Germinal center (tissue), 1 donor: ENCODE data around the gene CR1L.
A peak's percentile ranks its signal among the peaks of the same experiment; 100 is the strongest.
"Not testable (repeated sequence)": the region's sequence is repeated elsewhere in the genome, so short reads cannot be mapped to it uniquely, and the experiment has no call there.

Experiments
- DNase-seq: peaks from one replicate; pipeline ENCODE4 v3.0.0; 2012; ENCODE audit warnings: mixed read lengths, low spot score

The CR1L gene

DNA sequence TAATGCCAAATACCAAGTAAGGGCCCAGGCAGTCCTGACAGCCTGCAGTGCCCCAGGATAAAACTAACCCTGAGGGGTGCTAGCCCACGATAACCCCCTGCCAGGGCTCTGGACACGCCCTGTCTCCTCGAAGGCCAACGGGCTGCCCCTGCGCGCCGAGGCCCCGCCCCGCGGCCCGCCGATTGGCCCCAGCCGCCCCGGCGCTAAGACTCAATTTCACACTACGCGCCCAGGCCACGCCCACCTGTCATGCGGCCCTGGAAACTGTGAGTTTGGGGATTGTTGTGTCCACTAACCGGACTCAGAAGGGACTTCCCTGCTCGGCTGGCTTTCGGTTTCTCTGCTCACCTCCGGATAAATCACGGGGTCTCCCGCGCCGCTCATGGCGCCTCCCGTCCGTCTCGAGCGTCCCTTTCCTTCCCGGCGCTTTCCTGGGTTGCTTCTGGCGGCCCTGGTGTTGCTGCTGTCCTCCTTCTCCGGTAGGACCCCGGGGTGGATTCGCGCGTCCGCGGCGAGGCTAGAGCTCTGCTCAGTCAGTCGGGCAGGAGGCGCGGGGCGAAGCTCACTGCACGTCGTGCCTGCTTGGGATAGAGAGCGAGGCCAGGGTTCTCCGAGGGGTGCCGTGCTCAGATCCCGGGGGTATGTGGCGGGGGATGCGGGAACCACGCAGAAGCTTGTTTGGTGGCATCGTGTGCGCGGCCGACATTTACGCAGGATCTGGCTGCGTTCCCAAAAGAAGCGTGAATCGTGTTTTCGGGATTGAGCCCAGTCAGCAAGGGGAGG is at the start of gene CR1L:
TSS of gene CR1L (plus strand) at position 282 of the 783 bp plus-strand sequence. CDS start at position 383, 101 bp downstream.
- DNase-seq: peak; percentile 86

DNA sequence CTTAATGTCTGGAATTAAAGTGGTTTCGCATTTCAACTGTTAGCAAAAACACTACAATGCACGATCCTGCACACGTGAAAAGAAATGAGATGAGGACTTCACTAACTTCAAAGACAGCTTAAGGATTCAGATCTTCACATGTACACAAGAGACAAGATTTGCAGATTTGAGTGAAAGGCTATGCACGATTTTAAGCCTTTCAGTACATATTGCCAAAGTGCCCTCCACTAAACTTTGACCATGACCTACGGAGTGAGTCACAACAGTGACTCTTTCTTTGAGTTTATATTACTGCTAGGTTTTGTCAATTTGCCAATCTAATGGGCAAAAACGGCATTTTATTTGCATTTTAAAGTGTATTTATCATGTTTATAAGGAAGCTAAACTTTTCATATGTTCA is 41.2 kb upstream of the CR1L start:
- DNase-seq: no peak

DNA sequence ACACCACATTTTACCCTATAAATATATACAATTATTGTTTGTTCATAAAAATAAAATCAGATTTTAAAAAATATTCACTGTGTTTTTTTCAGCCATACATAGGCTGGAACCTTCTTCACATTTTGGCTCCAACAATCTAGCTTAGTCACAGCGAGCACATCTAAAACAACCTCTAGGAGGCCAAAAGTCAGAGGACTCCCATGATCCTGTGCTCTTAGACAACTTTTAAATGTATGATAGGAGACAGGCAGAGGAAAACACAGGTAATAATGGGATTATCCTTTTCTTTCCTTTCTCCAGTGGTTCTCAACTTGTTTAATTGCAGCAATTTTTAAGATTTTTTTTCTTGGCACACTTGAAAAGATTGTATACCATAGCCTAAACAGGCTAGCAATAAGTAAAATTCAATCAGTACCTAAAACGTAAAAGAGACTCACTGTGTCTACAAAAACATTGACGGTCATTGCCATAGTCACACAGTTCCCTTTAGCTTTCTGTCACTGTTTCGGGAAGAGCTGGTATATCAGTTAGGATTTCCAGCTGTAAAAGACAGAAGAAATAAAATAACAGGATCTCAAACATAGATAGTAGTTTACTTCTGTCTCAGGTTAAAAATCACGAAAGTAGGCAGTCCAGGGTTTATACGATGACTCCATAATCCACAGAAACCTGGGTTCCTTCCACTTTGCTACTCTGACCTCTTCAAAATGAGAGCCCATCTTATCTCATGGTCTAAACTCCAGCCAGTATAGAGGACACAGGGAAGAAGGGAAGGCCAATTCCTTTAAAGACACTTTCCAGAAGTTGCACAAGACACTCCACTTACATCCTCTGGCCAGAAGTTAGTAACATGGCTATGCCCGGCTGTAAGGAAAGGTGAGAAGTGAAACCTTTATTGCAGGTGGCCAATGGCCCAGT is 39.2 kb upstream of the CR1L start:
- no peak for DNase-seq

DNA sequence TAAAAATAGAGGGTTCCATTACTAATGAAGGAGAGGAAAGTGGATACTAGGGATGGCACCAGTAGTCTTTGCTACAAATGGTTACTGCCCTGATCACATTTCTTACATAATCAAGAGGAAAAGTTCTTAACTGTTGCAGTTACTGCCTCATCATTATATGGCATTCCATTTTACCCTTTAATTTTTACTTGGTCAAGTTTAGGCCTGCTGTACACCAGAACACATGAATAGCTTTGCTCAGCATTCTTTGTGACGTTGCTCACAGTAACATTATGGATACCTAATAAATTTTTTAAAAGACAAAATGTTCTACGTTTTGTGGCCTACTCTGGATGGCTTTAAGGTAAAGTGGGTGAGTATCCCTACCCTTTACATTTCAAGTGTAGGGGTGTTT is 38.6 kb upstream of the CR1L start:
- DNase-seq: no peak

DNA sequence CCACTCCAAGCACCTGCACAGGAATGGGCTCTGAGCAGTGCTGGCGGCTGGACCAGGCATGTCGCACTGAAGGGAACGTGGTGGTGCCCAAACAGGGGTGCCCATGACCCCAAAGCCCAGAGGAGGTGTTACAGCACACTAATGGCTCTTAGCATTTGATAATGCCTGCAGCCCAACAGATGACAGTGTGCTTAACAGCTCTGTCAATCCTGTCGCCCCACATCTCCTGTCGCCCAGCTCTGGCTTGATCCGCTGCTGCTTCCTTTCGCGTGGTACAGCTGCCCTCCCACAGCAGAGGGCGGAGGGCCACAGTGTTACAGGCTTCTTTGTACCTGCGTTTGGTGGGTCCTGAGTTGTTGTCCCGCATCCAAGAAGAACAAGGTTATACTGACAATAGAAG is 32.2 kb upstream of the CR1L start:
- no peak for DNase-seq

DNA sequence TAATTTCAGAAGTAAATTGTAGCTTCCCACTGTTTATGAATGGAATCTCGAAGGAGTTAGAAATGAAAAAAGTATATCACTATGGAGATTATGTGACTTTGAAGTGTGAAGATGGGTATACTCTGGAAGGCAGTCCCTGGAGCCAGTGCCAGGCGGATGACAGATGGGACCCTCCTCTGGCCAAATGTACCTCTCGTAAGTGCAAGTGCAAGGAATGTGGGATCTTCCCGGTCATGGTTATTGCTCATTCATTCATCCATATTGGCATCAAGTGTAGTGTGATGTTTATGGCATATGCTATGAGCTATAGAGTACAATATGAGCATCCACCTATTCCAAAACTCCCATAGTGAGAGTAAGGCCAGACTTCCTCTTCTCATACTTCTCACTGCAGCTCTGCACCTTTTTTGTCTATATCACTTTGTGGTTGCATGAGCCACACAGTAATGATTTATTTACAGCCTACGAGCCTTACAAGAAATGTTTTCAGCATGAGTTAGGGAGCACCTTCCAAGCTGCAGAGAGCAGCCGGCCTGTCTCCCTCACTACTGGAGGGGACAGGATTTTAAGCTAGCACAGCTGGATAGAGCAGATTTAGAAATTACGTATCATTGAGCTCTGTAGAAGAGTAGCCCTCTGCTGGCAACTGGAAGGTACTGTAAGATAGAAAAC is 24.9 kb upstream of the CR1L start:
- DNase-seq: peak; percentile 49

DNA sequence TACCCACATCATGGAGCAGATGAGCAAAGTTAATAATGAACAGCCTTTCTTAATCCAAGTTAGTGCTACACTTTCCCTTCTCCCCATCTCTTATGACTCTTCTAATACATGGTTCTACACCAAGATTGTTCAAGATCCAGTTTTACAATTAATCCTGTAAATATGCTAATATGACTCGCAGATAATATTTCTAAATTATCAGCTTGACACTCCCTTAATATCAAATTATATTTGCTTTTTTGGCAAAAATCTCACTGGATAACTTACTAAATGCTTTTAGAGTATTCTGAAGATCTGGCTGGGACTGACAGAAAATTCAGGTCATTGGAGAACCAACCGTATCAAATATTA is 24.4 kb upstream of the CR1L start:
- DNase-seq: no peak

DNA sequence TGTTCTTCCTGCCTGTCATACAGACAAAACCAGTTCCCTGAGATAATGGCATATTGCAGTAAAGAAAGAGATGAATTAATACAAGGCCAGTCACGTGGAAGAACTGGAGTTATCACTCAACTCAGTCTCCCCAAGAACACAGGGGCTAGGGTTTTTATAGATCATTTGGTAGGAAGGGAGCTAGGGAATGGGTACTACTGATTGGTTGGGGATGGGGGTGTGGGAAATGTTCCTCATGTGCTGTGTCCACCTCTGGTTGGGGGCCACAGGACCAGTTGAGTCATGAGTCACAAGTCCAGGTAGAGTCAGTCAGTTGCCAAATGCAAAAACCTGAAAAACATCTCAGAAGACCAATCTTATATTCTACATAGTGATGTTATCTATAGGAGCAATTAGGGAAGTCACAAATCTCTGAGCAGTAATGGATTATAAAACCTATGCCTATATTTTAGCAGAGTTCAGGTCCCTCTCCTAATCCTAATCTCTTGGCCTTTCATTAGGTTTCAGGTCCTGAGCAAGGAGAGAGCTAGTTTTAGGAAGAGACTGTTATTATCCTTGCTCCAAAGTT is 19.3 kb upstream of the CR1L start:
- DNase-seq: not testable (repeated sequence)

DNA sequence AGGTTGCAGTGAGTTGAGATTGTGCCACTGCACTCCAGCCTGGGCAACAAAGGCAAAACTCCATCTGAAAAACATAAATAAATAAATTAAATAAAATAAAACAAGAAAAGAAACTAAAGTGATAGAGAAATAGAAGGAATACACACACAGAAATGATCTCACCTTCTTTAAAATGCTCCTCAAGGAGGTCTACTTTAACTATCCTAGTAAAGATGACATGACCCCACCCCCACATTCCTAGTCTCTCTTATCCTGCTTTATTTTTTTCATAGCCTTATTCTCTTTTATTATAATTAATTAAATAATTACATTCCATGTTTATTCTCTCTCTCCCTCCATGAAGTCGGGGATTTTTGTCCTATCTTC is 18.0 kb upstream of the CR1L start:
- no peak for DNase-seq

DNA sequence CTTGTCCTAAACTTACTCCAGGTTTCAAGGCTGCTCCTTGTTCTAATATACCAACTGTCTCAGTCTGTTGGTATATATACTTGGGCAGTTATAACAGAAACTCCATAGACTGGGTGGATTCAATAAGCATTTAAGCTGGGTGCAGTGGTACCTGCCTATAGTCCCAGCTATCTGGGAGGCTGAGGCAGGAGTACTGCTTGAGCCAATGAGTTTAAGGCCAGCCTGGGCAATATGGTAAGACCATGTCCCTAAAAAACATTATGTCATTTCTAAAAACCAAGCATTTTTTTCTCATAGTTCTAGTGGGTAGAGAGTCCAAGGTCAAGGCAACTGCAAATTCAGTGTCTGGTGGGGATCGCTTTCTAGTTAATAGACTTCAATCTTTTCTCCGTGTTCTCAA is 17.4 kb upstream of the CR1L start:
- no peak for DNase-seq

DNA sequence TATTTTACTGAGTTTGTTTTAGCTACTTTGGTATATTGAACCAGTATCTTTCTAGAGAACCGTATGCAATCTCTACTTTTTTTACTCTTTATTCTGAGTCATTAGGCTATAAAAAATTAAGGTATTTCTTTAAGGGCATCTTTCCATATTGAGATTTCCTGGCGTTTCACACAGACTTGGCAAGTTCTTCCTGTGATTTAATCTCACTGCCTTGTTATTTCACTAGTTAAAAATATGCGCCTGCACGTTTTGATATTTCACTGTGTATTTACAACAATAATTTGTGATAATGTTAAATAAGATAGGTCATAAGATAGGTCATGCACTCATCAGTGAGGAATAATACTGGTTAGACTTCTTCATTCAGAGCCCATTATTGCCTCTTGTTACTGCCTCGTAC is 16.2 kb upstream of the CR1L start:
- DNase-seq: no peak

DNA sequence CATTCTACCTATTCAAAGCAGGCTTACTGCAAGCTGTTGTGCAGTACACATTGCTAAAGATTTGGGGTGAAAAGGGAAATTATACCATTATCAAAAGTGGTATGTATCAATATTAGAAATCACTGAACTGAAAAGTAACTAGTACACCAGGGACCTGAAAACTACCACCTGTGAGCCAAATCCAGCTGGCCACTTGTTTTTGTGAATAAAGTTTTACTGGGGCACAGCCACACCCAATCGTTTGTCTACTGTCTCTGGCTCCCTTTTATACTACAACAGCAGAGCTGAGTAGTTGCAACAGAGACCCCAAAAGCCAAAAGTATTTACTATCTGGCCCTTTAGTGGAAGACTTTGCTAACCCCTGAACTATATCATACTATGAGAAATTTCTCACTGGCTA is 13.8 kb upstream of the CR1L start:
- no peak for DNase-seq

DNA sequence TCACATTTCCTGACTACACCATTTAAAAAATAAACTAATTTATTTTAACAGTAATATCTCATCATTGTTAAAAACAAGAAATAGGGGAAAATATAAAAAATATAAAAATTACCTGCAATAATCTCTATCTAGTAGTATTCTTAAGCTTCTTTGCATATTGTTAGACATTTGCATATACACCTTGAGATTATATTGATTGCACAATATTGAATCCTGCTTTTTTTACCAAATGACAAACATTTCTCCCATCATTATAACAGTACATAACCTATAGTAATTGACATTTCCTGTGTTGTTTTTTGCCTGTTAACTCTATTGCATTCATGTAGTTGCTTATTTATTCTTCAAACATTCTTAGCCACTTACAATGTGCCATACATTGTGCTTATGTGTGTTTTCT is 11.7 kb upstream of the CR1L start:
- no peak for DNase-seq

DNA sequence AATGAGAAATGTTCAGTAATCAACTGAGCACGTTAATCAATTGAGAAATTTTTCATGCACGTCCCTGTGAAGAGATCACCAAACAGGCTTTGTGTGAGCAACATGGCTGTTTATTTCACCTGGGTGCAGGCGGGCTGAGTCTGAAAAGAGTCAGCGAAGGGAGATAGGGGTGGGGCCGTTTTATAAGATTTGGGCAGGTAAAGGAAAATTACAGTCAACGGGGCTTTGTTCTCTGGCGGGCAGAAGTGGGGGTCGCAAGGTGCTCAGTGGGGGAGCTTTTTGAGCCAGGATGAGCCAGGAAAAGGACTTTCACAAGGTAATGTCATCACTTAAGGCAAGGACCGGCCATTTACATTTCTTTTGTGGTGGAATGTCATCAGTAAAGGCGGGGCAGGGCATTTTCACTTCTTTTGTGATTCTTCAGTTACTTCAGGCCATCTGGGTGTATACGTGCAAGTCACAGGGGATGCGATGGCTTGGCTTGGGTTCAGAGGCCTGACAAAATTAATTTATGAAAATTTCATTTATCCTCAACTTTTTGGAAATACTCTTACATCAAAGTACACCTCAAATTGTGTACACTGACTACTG is 11.1 kb upstream of the CR1L start:
- DNase-seq: not testable (repeated sequence)

DNA sequence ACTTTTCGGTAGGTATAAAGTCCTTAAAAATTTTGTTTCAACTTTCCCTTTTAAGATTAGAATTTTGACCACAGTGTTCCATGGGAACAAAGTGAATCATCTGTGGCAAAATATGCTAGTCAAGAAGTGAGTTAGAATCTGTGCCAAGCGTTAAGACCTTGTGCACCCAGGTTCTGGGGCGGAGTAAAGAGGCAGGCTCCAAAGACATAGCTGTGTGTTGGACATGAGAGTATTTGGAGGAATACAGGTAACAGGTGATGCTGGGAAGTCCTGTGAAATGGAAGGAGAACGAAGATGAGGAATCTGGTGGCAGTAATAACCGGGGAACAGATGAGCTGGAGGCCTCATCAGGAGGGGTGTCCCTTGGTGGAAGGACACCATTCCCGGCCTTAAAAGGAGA is 10.6 kb upstream of the CR1L start:
- not testable (repeated sequence) for DNase-seq

DNA sequence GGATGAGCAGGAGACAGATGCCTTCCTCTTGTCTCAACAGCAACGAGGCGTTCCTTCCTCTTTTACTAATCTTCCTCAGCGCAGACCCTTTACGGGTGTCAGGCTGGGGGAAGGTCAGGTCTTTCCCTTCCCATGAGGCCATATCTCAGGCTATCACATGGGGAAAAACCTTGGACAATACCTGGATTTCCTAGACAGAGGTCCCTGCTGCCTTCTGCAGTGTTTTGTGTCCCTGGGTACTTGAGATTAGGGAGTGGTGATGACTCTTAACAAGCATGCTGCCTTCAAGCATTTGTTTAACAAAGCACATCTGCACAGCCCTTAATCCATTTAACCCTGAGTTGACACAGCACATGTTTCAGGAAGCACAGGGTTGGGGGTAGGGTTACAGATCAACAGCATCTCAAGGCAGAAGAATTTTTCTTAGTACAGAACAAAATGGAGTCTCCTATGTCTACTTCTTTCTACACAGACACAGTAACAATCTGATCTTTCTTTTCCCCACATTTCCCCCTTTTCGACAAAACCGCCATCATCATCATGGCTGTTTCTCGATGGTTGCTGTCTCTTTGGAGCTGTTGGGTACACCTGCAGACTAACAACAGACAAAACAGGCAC is 9.3 kb upstream of the CR1L start:
- DNase-seq: not testable (repeated sequence)

DNA sequence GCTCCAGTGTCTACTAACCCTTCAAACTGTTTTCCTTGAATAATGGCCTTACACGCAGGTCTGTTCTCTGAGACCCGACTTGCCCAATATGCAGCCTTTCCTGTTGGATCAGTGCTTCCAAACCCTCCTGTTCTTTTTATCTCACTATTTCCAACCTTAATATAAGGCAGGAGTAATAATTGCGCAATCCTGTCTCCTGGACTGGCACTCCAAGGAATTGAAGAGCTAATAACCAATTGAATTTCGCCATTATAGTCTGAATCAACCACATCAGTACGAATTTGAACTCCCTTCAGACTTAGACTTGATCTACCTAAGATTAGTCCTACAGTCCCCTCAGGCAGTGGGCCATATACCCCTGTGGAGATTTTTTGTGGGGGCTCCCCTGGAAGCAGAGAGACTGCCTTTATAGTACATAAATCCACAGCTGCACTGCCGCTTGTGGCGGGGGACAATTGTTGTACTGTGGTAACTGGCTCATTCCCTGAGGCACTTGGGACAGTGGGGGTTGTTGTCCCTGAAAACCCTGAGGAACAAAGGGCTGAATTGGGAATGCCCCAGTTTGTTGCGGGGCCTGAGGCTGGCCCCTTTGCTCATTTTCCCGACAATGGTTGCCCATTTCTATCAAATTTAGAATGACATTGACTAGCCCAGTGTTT is 6.3 kb upstream of the CR1L start:
- DNase-seq: not testable (repeated sequence)

DNA sequence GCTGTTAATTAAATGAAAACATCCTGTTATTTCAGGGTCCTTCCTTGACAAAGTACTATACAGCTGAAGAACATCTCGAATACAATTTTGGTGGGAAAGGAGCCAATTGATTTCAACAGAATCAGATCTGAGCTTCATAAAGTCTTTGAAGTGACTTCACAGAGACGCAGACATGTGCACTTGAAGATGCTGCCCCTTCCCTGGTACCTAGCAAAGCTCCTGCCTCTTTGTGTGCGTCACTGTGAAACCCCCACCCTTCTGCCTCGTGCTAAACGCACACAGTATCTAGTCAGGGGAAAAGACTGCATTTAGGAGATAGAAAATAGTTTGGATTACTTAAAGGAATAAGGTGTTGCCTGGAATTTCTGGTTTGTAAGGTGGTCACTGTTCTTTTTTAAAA is 5.6 kb upstream of the CR1L start:
- not testable (repeated sequence) for DNase-seq

DNA sequence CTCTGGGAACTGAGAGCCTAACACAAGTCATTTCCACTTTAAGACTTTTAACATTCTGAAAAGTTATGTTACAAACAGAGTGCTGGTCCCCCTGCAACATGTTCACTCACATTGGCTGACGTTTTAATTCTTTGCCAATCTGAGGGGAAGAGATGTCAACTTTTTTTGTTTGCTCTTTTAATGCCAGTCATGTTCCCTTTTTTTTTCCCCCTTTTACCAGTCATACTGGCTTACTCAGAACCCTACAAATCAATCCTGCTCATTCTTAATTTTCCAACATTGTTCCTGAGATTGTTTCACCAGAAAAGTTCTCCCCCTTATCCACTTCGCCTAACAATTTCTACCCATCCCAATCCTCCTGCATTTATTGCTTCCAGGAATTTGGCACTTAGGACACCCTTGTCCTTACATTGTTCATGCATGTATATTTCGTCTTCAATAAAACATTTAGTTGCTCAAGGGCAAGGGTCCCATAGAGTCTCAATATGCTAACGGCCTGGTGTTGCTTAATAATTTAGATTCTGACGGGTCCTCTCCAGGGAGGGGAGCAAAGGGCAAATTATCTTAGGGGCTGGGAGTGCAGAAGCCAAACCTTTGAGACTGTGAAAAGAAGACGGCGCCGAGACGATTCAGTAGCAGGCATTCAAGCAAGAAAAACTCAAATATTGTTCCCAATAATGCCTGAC is 624 bp upstream of the CR1L start:
- no peak for DNase-seq

DNA sequence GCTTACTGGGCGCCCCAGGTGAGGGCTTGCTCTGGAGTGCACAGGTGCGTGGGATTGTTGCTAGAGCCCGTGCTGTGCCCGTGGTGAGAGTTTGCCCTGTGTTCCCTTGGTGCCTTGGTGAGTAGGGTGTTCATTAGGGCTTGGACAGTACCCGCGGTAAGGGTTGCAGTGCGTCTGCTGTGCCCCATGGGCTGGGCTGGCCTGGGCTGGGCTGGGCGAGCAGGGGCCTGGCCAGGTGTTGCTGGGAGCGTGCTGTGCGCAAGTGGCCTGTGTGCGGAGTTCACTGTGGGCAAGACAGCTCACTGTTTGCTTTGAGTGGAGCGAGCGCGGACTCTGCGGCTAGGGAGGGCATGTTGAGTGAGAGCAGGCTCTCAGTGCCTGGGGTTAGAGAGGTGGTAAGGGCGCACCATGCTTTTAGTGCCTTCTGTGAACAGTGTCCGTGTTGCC is 725 bp downstream of the CR1L start:
- DNase-seq: no peak
